Measurements from ENCODE around the gene CLCN7.

Gene CLCN7

GRCh38 chr16:1427473-1428461, 47.1 kb downstream of the CLCN7 start:
- DNase-seq = no peak

DNA sequence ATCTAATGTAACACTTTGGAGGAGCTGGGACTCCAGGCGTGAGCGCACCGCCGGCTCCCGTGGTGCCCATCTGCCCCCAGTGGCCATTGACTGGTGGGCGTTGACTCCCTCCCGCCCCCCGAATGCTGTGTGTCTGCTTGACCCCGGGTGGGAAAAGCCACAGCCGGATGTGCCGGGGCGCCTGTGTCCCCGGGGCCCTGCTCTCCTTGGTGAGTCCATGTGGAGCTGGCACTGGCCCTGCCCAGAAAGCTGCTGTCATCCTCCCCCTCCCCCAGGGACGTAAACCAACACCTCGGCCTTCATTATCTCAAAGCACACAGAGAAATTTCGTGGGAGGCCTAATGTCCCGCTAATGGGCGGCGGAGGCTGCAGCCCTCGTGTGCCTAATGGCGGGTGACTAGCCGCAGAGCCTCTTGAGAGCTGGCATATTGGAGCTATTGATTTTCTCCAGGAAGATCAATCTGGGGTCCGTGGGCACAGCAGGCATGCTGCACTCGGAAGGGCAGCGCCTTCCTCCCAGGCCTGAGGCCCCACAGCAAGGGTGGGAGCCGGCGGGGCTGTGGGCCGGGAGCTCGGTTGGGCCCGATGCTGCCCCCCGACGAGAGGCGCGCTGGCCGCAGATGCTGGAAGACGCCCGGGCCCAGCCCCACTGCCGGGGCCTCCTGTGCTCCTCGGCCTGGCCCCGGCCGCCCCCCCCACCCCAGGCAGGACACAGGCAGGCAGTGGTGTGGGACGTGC, 47.9 kb downstream of the CLCN7 start:
- no peak for DNase-seq

DNA sequence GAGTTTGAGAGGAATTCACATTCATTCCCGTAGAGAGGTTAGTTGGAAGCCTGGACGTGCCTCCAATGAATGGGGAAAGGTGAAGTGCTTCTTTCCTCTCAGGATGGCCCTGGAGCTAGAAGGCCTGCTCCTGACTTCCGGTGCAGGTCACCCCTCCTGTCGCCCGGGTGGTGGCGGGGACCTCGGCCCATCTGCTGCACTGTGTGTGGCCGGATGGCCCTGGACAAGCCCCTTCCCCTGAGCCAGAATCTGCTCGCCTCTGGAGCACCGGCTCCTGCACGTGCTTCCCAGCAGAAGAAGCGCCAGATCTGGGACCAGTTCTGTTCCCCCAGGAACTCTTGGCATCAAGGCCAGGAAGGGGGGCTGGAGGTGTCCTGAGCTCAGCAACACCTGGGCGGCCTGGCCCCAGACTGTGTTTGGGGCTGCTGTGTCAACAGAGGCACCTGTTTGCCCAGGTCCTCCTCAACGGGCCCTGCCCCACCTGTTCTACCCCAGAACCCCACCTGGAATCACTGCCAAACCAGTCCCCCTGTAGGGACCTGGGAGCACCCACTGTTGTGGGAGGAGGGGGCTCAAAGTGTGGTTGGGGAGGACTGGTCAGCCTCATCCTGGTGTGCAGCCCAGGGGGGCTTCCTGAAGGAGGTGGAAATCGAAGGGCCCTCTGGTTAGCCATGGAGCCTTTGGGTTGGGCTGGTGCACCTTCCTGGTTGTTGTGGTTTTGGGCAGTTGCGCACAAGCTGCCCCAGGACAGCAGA, 49.0 kb downstream of the CLCN7 start:
- no peak for DNase-seq

- peak; percentile 5 for DNase-seq
Observed at GRCh38 chr16:1424028-1424427, 50.8 kb downstream of the CLCN7 start.

DNA sequence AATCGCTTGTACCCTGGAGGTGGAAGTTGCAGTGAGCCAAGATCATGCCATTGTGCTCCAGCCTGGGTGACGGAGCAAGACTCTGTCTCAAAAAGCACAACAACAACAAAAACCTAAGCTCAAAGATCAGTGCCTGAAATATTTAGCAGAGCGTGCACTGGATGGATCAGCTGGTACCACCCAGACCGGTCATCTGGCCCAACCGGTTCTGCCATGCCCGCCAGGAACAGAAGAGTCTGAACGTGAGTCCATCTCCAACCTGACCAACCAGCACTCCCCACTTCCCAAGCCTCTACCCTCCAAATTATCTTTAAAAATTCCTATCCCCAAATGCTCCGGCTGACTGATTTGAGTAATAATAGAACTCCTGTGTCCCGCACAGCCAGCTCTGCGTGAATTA, 52.8 kb downstream of the CLCN7 start:
- DNase-seq = no peak

- peak; percentile 8 for DNase-seq
Observed at GRCh38 chr16:1420111-1420539, 54.7 kb downstream of the CLCN7 start.

DNA sequence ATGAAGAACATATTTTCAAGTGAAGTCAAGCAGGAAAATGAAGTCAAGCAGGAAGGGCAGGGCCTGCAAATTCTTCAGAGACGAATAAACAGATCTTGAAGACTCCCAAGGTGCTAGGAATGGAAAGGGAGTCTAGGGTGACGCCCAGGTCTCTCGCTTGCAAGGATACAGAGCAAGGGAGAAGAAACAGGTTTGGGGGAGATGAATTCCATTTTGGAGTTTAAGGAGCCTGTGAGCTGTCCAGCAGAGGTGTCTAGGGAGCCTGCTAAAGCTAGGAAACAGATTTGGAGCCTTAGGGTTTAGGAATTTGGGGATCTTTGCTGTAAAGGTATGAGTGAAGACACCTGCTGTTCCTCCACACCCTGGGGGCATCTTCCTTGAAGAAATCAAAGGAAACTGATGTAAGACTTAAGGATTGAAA, 58.3 kb downstream of the CLCN7 start:
- DNase-seq = no peak

DNA sequence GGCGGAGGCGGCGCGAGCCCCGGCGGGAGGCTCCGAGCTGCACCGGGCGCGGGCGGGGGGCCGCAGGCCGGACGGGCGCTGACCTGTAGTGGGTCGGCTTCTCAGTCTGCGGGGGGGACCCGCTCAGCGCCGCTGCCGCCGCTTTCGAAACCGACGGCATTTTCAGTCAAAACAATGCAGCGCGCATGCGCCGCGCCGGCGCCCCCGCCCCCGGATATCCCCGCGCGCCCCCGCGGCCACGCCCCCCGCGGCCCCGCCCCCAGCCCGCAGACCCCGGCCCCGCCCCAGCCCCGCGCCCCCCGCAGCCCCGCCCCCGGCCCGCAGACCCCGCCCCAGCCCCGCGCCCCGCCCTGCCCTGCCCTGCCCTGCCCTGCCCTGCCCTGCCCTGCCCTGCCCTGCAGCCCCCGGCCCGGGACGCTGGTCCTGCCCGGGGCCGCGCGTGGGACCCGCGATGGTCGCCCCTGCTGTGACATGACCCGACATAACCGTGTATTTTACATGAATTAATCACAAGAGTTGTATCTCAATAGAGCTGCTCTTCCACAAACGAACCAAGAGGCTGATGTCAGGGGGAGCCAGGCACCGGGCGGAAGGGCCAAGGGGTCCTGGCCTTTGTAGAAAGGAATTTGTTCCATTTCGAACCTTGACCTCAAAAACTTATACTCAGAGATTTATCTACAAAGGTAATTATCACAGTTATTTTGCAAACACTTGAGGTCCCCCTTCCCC, 60.1 kb downstream of the CLCN7 start, which contains the start of gene UNKL:
Gene UNKL (minus strand): TSS at position 173 of the 729 bp plus-strand sequence. CDS start 13 bp downstream, at position 160.
- DNase-seq = peak; percentile 85

- peak; percentile 63 for DNase-seq
Observed at GRCh38 chr16:1413684-1414531, 60.9 kb downstream of the CLCN7 start.

DNA sequence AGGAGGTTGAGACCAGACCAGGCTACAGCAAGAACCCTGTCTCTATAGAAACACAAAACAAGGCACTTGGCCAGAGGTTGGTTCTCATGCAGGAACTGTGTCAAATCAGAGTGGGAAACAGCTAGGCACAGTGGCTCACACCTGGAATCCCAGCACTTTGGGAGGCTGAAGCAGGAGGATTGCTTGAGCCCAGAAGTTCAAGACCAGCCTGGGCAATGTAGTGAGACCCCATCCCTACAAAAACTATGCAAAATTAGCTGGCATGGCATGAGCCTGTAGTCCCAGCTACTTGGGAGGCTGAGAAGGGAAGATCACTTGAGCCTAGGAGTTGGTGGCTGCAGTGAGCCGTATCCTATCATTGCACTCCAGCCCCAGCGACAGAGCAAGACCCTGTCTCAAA, 62.0 kb downstream of the CLCN7 start:
- no peak for DNase-seq

DNA sequence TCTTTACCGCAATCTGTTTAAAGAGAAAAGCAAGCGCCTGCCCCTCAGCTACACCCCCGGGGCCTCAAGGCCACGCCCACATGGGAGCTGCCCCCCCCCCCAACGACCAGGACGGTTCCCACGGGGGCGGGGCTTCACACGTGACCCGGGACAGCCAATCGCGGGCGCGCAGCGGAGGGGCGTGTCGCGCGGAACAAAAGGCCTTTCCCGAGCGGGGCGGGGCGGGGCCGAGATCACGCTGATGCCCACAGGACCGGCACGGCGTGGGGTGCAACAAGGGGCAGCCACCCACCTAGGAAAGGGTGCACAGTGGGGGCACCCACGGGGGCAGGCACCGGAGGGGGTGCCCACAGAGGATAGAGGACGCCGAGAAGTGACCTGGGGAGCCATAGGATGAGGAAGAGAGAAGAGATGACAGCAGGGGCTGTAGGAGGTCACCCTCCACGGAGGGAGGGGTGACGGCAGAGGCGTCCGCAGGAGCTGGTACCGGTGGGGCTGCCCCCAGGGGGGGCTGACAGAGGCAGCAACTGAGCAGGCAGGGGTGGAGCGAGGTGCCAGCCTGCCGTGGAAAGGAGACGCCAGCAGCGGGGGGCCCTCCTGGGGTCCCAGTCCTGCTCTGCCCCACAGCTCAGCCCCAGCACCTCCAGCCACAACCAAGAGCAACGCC, 66.5 kb downstream of the CLCN7 start:
- DNase-seq = peak; percentile 94

- DNase-seq = no peak
Observed at GRCh38 chr16:1407753-1408152, 67.1 kb downstream of the CLCN7 start.

GRCh38 chr16:1403733-1404132, 71.1 kb downstream of the CLCN7 start:
- no peak for DNase-seq

DNA sequence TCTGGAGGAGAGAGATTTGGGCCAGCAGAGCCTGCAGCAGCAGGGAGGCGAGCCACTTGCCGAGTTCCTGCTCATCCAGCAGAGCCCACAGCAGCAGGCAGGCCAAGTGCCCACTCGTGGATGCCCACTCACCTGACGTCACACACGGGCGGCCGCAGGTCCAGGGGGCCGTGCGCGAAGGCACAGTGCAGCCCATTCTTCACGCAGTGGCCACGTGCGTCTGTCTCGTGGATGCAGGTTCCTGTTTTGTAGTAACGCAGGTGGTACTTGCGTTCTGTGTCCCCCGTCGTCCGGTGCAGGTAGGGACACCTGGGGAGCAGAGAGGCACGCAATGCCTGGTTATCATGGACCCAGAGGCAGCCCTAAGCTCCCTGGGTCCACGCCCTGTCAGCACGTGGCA, 71.8 kb downstream of the CLCN7 start:
- DNase-seq = no peak

DNA sequence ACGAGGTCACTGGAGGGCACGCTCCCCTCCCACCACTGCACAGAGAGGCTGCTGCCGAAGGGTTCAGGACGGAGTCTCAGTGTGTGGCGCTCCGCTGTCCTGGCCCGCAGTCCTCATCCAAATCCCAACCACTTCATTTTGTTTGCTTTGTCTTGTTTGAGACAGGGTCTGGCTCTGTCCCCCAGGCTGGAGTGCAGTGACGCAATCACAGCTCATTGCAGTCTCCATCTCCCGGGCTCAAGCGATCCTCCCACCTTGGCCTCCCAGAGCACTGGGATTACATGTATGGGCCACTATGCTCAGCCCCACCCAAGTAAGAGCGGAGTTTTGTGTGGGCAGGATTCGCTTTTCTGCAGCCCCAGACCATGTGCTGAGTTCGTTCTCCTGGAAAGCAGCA, 73.1 kb downstream of the CLCN7 start:
- no peak for DNase-seq

GRCh38 chr16:1401061-1401757, 73.6 kb downstream of the CLCN7 start:
- no peak for DNase-seq

- no peak for DNase-seq
Observed at GRCh38 chr16:1398826-1399581, 75.8 kb downstream of the CLCN7 start.

- no peak for DNase-seq
Observed at GRCh38 chr16:1398351-1398750, 76.5 kb downstream of the CLCN7 start.

- DNase-seq = no peak
Observed at GRCh38 chr16:1397779-1398178, 77.0 kb downstream of the CLCN7 start.

All from activated CD4-positive, alpha-beta T cell treated with anti-CD3 and anti-CD28 coated beads, Interleukin-2, amount 50 U/mL, for 16 hours (primary cell).